SU-DHL-6 (cell line): ENCODE data around the gene SPAG7.

Experiments
- H2AFZ ChIP-seq: fragments of 200-600 bp; sonication (generic); 2 replicates; pipeline ENCODE4 v1.6.1; 2014; ENCODE audit warnings: low read depth, mild to moderate bottlenecking, moderate library complexity, mixed read lengths, antibody characterized with exemption, low read length; ENCODE audit not compliant: severe bottlenecking
- H3F3A ChIP-seq: fragments of 200-600 bp; shearing (Covaris generic); 2 replicates; pipeline ENCODE4 v1.6.0; 2016; ENCODE audit warnings: antibody characterized with exemption, mild to moderate bottlenecking; ENCODE audit not compliant: insufficient read depth
- H3K27ac ChIP-seq: fragments of 200-600 bp; sonication (generic); 2 replicates; pipeline ENCODE4 v1.5.1; 2016; ENCODE audit warnings: low read depth, mild to moderate bottlenecking, low read length, moderate library complexity, mixed read lengths
- H3K27me3 ChIP-seq: fragments of 200-600 bp; sonication (generic), shearing (Covaris generic); 2 replicates; pipeline ENCODE4 v1.6.0; 2014; ENCODE audit warnings: mild to moderate bottlenecking, low read length
- H3K36me3 ChIP-seq: fragments of 200-600 bp; sonication (generic); 2 replicates; pipeline ENCODE4 v1.6.1; 2014; ENCODE audit warnings: mild to moderate bottlenecking, low read length, mixed read lengths
- H3K4me2 ChIP-seq: fragments of 300-600, 200-600 bp; shearing (Covaris generic), sonication (generic); 2 replicates; pipeline ENCODE4 v1.6.0; 2014; ENCODE audit warnings: low read length, low read depth, mild to moderate bottlenecking; ENCODE audit not compliant: poor library complexity, severe bottlenecking
- H3K4me3 ChIP-seq: fragments of 200-600 bp; sonication (generic); 2 replicates; pipeline ENCODE4 v1.5.1; 2014; ENCODE audit warnings: antibody characterized with exemption, low read length, mild to moderate bottlenecking, mixed read lengths; ENCODE audit not compliant: insufficient read depth, poor library complexity, severe bottlenecking
- H3K79me2 ChIP-seq: fragments of 200-600 bp; sonication (generic); 2 replicates; pipeline ENCODE4 v1.6.1; 2014; ENCODE audit warnings: mild to moderate bottlenecking, low read length, moderate library complexity; ENCODE audit not compliant: insufficient read depth
- H3K9ac ChIP-seq: fragments of 200-600 bp; sonication (generic); 2 replicates; pipeline ENCODE4 v1.7.0; 2014; ENCODE audit warnings: mild to moderate bottlenecking, low read length
- H3K9me2 ChIP-seq: fragments of 200-600 bp; sonication (generic); replicated peaks from 2 replicates; pipeline ENCODE4 v1.6.1; 2014; ENCODE audit warnings: low read length; ENCODE audit not compliant: insufficient read depth
- H3K9me3 ChIP-seq: fragments of 200-600 bp; sonication (generic); 2 replicates; pipeline ENCODE4 v1.6.1; 2014; ENCODE audit warnings: low read length, mixed read lengths; ENCODE audit not compliant: insufficient read depth
- H4K20me1 ChIP-seq: fragments of 200-600 bp; sonication (generic); 2 replicates; pipeline ENCODE4 v1.6.1; 2014; ENCODE audit warnings: low read depth, mild to moderate bottlenecking, antibody characterized with exemption, low read length, moderate library complexity, mixed read lengths
- CTCF ChIP-seq: fragments of 200-600 bp; sonication (generic); IDR thresholded peaks from one replicate; pipeline ENCODE4 v1.5.1; 2017; ENCODE audit warnings: antibody characterized with exemption, mild to moderate bottlenecking, low read length, moderate library complexity; ENCODE audit not compliant: insufficient read depth, poor library complexity, severe bottlenecking
- EZH2phosphoT487 ChIP-seq: fragments of 200-600 bp; sonication (generic), shearing (Covaris generic); conservative IDR thresholded peaks from 2 replicates; pipeline ENCODE4 v1.6.1; 2018; ENCODE audit warnings: mild to moderate bottlenecking, antibody characterized with exemption, low read length, moderate library complexity, mixed read lengths

Gene SPAG7

GRCh38 chr17:4944554-4945175, 23.0 kb downstream of the SPAG7 start:
- peaks cover 74% of the 10 kb centered on the region for H3F3A ChIP-seq
- peaks cover 62% of the 10 kb centered on the region for H3K79me2 ChIP-seq
- no peak overlapping the region for H3K4me3 ChIP-seq
- H3K4me2 ChIP-seq = peak overlapping the region; percentile 90
- TF ChIP-seq EZH2phosphoT487 (no peak), CTCF (no peak)
- H3K9ac ChIP-seq = peak overlapping the region; percentile 37
- no peaks in the 10 kb centered on the region for H3K9me3 ChIP-seq
- H3K9me2 ChIP-seq = no peaks in the 10 kb centered on the region
- peaks cover 3% of the 10 kb centered on the region; the same call in 1 of the 2 replicates for H4K20me1 ChIP-seq
- no peak overlapping the region for H2AFZ ChIP-seq
- no peaks in the 10 kb centered on the region for H3K27me3 ChIP-seq
- peaks cover 11% of the 10 kb centered on the region; the same call in 1 of the 2 replicates for H3K36me3 ChIP-seq
- peak overlapping the region; percentile 100 for H3K27ac ChIP-seq

GRCh38 chr17:4944163-4944553, 23.5 kb downstream of the SPAG7 start:
- H3K9me2 ChIP-seq = no peaks in the 10 kb centered on the region
- peaks cover 67% of the 10 kb centered on the region for H3K79me2 ChIP-seq
- no peak for TF ChIP-seq EZH2phosphoT487
- TF ChIP-seq CTCF = no peak
- peak overlapping the region; percentile 100 for H3K27ac ChIP-seq
- peaks cover 11% of the 10 kb centered on the region; the same call in 1 of the 2 replicates for H3K36me3 ChIP-seq
- no peaks in the 10 kb centered on the region for H3K27me3 ChIP-seq
- no peak overlapping the region for H3K4me3 ChIP-seq
- no peaks in the 10 kb centered on the region for H3K9me3 ChIP-seq
- H3F3A ChIP-seq = peaks cover 72% of the 10 kb centered on the region
- peak overlapping the region; percentile 90 for H3K4me2 ChIP-seq
- peak overlapping the region; percentile 37 for H3K9ac ChIP-seq
- no peak overlapping the region for H2AFZ ChIP-seq
- peaks cover 3% of the 10 kb centered on the region; the same call in 1 of the 2 replicates for H4K20me1 ChIP-seq

- Histone ChIP-seq H3K4me2 (peak overlapping the region; percentile 97), H2AFZ (no peak overlapping the region), H3K4me3 (no peak overlapping the region), H3K9me2 (no peaks in the 10 kb centered on the region), H3K27ac (peak overlapping the region; percentile 88; the same call in 1 of the 2 replicates), H3K79me2 (peaks cover 75% of the 10 kb centered on the region), H3K27me3 (no peaks in the 10 kb centered on the region), H3K36me3 (peaks cover 11% of the 10 kb centered on the region; the same call in 1 of the 2 replicates), H4K20me1 (peaks cover 3% of the 10 kb centered on the region; the same call in 1 of the 2 replicates), H3K9ac (no peak overlapping the region), H3K9me3 (no peaks in the 10 kb centered on the region), H3F3A (peaks cover 63% of the 10 kb centered on the region)
- TF ChIP-seq CTCF = no peak
- no peak for TF ChIP-seq EZH2phosphoT487
Observed at GRCh38 chr17:4942760-4943508, 24.7 kb downstream of the SPAG7 start.
